ENCODE measurements around the gene TFR2. TPM values are rescaled to one million over a fixed set of nuclear protein-coding genes. Genes with fewer than 3 reads are reported as not detected.
"Not testable (repeated sequence)": the region's sequence is repeated elsewhere in the genome, so short reads cannot be mapped to it uniquely, and the experiment has no call there.

Gene TFR2
- total and polyA plus RNA-seq, 2 experiments from 2014 or later, result 3.7 to 4.2 TPM

- not testable (repeated sequence) for H3F3A ChIP-seq (replicated peaks; ENCODE audit: low read depth); H3K27ac Mint-ChIP-seq; H2AFZ ChIP-seq; H3K36me3 ChIP-seq (ENCODE audit: insufficient read depth); H3K79me2 ChIP-seq (replicated peaks; ENCODE audit: insufficient read depth); H3K9me2 ChIP-seq (ENCODE audit: insufficient read depth); H3K4me3 Mint-ChIP-seq; DNase-seq (ENCODE audit: low spot score); H3K4me1 ChIP-seq (ENCODE audit: insufficient read depth); H3K36me3 Mint-ChIP-seq (ENCODE audit: low read depth); H3K4me1 Mint-ChIP-seq; ATAC-seq; H3K4me2 ChIP-seq; H3K4me3 ChIP-seq; H3K9me3 Mint-ChIP-seq; H3K27ac ChIP-seq (ENCODE audit: low read depth); H4K20me1 ChIP-seq (replicated peaks; ENCODE audit: insufficient read depth)
- H3K27me3 Mint-ChIP-seq (ENCODE audit: insufficient read depth, low read depth, poor library complexity), result peaks cover 25% of the 10 kb centered on the region
- peaks cover 16% of the 10 kb centered on the region for H3K27me3 ChIP-seq (ENCODE audit: insufficient read depth)
Measured at GRCh38 chr7:100669106-100669505, 27.8 kb upstream of the TFR2 start.

- Mint-ChIP-seq H3K27ac (no peak overlapping the region), H3K4me3 (no peak overlapping the region), H3K4me1 (peaks cover 2% of the 10 kb centered on the region; the same call in 2 of the 3 replicates), H3K9me3 (no peaks in the 10 kb centered on the region; the same call in 2 of the 3 replicates), H3K27me3 (ENCODE audit: insufficient read depth, low read depth, poor library complexity) (peaks cover 22% of the 10 kb centered on the region), H3K36me3 (ENCODE audit: low read depth) (no peaks in the 10 kb centered on the region)
- Histone ChIP-seq H3K27ac (ENCODE audit: low read depth) (no peak overlapping the region), H4K20me1 (replicated peaks; ENCODE audit: insufficient read depth) (no peaks in the 10 kb centered on the region), H3K4me2 (no peak overlapping the region), H3K36me3 (ENCODE audit: insufficient read depth) (no peaks in the 10 kb centered on the region), H3K9me2 (ENCODE audit: insufficient read depth) (no peaks in the 10 kb centered on the region), H3K79me2 (replicated peaks; ENCODE audit: insufficient read depth) (no peaks in the 10 kb centered on the region), H3K27me3 (ENCODE audit: insufficient read depth) (peaks cover 16% of the 10 kb centered on the region), H3K4me3 (no peak overlapping the region), H3F3A (replicated peaks; ENCODE audit: low read depth) (no peaks in the 10 kb centered on the region), H3K4me1 (ENCODE audit: insufficient read depth) (no peaks in the 10 kb centered on the region), H2AFZ (no peak overlapping the region)
- DNase-seq (ENCODE audit: low spot score), result no peak
- no peak for ATAC-seq
- no peak for TF ChIP-seq ETS1 (IDR thresholded peaks at IDR 0.05)
- no peak for TF ChIP-seq POLR2AphosphoS5 (IDR thresholded peaks at IDR 0.05; ENCODE audit: low read depth)
Measured at GRCh38 chr7:100668069-100668449, 26.7 kb upstream of the TFR2 start.

GRCh38 chr7:100667331-100668068 is 26.1 kb upstream of the TFR2 start:
- Histone ChIP-seq H3K36me3 (ENCODE audit: insufficient read depth) (no peaks in the 10 kb centered on the region), H2AFZ (no peak overlapping the region), H3K4me3 (no peak overlapping the region), H3K27ac (ENCODE audit: low read depth) (no peak overlapping the region), H3K4me1 (ENCODE audit: insufficient read depth) (no peaks in the 10 kb centered on the region), H3K79me2 (replicated peaks; ENCODE audit: insufficient read depth) (no peaks in the 10 kb centered on the region), H4K20me1 (replicated peaks; ENCODE audit: insufficient read depth) (no peaks in the 10 kb centered on the region), H3F3A (replicated peaks; ENCODE audit: low read depth) (no peaks in the 10 kb centered on the region), H3K27me3 (ENCODE audit: insufficient read depth) (peaks cover 11% of the 10 kb centered on the region), H3K4me2 (no peak overlapping the region), H3K9me2 (ENCODE audit: insufficient read depth) (no peaks in the 10 kb centered on the region)
- Mint-ChIP-seq H3K4me1 (peaks cover 3% of the 10 kb centered on the region; the same call in 2 of the 3 replicates), H3K4me3 (no peak overlapping the region), H3K27ac (no peak overlapping the region), H3K9me3 (no peaks in the 10 kb centered on the region; the same call in 2 of the 3 replicates), H3K36me3 (ENCODE audit: low read depth) (no peaks in the 10 kb centered on the region), H3K27me3 (ENCODE audit: insufficient read depth, low read depth, poor library complexity) (peaks cover 16% of the 10 kb centered on the region)
- ATAC-seq (no peak), DNase-seq (ENCODE audit: low spot score) (no peak)
- TF ChIP-seq ZNF331 (CRISPR knock-in tag; IDR thresholded peaks at IDR 0.05; ENCODE audit: low read depth) (no peak), JUNB (IDR thresholded peaks at IDR 0.05; ENCODE audit: unreplicated experiment) (no peak), CTCF (conservative IDR thresholded peaks at IDR 0.05; ENCODE audit: low read depth in 2 of 2) (no peak), REST (IDR thresholded peaks at IDR 0.05; ENCODE audit: unreplicated experiment) (no peak), NANOG (IDR thresholded peaks at IDR 0.05; ENCODE audit: borderline replicate concordance) (no peak), ZNF114 (CRISPR knock-in tag; IDR thresholded peaks at IDR 0.05) (no peak)

Data from GM23338 (cell line).